ENCODE data around the gene SLC29A1. TPM values are rescaled to one million over a fixed set of nuclear protein-coding genes. Genes with fewer than 3 reads are reported as not detected.

The SLC29A1 gene
- total and polyA plus RNA-seq, 2 experiments from 2014 or later = 23.3 to 30.8 TPM

DNA sequence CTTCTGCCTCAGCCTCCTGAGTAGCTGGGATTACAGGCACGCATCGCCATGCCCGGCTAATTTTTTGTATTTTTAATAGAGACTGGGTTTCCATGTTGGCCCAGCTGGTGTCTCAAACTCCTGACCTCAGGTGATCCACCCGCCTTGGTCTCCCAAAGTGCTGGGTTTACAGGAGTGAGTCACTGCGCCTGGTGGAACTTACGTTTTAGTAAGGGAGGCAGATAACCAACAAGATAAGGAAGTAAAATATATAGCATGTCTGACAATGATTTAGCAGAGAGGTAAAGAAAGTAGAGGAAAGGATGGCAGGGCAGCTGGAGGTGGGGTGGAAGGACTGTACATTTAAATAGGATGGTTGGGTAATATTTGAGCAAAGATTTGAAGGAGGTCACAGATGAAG lies 19.4 kb upstream of the SLC29A1 start:
- Histone ChIP-seq H3K27ac (peak overlapping the region; percentile 68), H3K4me3 (no peak overlapping the region), H3K9me3 (ENCODE audit: low read depth) (no peaks in the 10 kb centered on the region), H3K4me1 (ENCODE audit: insufficient read depth) (peaks cover 27% of the 10 kb centered on the region), H3K79me2 (no peaks in the 10 kb centered on the region), H4K20me1 (ENCODE audit: insufficient read depth, poor library complexity, severe bottlenecking) (no peaks in the 10 kb centered on the region), H3K4me2 (peak overlapping the region; percentile 7), H3K27me3 (no peaks in the 10 kb centered on the region), H3K9me2 (replicated peaks; ENCODE audit: insufficient read depth) (no peaks in the 10 kb centered on the region), H2AFZ (no peak overlapping the region), H3K36me3 (replicated peaks; ENCODE audit: insufficient read depth, low read depth) (no peaks in the 10 kb centered on the region)
- no peak for DNase-seq (ENCODE audit: low spot score)
- 71% methylated on average over 6 of the region's 6 CpGs for WGBS (ENCODE audit: low lambda C conversion rate, missing lambda C conversion rate)
- TF ChIP-seq, protein P1, sequence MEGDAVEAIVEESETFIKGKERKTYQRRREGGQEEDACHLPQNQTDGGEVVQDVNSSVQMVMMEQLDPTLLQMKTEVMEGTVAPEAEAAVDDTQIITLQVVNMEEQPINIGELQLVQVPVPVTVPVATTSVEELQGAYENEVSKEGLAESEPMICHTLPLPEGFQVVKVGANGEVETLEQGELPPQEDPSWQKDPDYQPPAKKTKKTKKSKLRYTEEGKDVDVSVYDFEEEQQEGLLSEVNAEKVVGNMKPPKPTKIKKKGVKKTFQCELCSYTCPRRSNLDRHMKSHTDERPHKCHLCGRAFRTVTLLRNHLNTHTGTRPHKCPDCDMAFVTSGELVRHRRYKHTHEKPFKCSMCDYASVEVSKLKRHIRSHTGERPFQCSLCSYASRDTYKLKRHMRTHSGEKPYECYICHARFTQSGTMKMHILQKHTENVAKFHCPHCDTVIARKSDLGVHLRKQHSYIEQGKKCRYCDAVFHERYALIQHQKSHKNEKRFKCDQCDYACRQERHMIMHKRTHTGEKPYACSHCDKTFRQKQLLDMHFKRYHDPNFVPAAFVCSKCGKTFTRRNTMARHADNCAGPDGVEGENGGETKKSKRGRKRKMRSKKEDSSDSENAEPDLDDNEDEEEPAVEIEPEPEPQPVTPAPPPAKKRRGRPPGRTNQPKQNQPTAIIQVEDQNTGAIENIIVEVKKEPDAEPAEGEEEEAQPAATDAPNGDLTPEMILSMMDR (IDR thresholded peaks at IDR 0.05; ENCODE audit: poor library complexity) = no peak
- TF ChIP-seq EZH2phosphoT487 (IDR thresholded peaks at IDR 0.05; ENCODE audit: low read depth, severe bottlenecking, unreplicated experiment) (no peak), EZH2 (IDR thresholded peaks at IDR 0.05; ENCODE audit: borderline replicate concordance) (no peak)

DNA sequence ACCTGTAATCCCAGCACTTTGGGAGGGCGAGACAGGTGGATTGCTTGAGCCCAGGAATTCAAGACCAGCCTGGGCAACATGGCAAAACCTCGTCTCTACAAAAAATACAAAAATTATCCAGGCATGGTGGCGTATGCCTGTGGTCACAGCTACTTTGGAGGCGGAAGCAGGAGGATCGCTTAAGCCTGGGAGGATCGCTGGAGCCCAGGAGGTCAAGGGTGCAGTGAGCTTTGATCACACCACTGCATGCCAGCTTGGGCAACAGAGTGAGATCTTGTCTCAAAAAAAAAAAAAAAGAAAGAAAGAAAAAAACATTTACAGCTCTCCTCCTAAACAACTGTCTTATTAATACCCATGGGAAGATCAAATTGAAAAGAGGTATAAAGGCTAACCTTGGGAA lies 15.4 kb upstream of the SLC29A1 start:
- H3K9me3 ChIP-seq (ENCODE audit: low read depth) = no peaks in the 10 kb centered on the region
- no peak overlapping the region for H3K27ac ChIP-seq
- 93% methylated on average over 6 of the region's 6 CpGs for WGBS (ENCODE audit: low lambda C conversion rate, missing lambda C conversion rate)
- no peak for DNase-seq (ENCODE audit: low spot score)
- no peaks in the 10 kb centered on the region for H3K27me3 ChIP-seq
- no peak overlapping the region for H3K4me3 ChIP-seq
- H3K36me3 ChIP-seq (replicated peaks; ENCODE audit: insufficient read depth, low read depth) = no peaks in the 10 kb centered on the region
- no peaks in the 10 kb centered on the region for H4K20me1 ChIP-seq (ENCODE audit: insufficient read depth, poor library complexity, severe bottlenecking)
- no peaks in the 10 kb centered on the region for H3K9me2 ChIP-seq (replicated peaks; ENCODE audit: insufficient read depth)
- H3K79me2 ChIP-seq = no peaks in the 10 kb centered on the region
- TF ChIP-seq, protein P1 (IDR thresholded peaks at IDR 0.05; ENCODE audit: poor library complexity) = no peak
- TF ChIP-seq EZH2 (IDR thresholded peaks at IDR 0.05; ENCODE audit: borderline replicate concordance) (no peak), EZH2phosphoT487 (IDR thresholded peaks at IDR 0.05; ENCODE audit: low read depth, severe bottlenecking, unreplicated experiment) (no peak)
- H3K4me1 ChIP-seq (ENCODE audit: insufficient read depth) = peaks cover 9% of the 10 kb centered on the region
- no peak overlapping the region for H3K4me2 ChIP-seq
- no peak overlapping the region for H2AFZ ChIP-seq

DNA sequence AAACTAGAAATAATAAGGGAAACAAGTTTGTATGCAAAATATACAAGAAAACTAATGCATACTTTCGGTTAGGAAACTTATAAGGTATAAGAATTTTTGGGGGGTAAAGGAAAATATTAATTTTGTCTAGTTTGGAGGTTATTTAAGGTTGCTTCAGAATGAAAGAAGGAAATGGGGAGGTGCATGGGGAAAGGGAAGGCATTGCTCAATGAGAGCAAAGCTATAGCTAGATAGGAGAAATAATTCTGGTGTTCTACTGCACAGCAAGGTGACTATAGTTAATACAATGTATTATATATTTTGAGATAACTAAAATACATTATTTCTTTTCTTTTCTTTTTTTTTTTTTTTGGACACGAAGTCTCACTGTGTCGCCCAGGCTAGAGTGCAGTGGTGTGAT lies 12.1 kb upstream of the SLC29A1 start:
- Histone ChIP-seq H3K9me2 (replicated peaks; ENCODE audit: insufficient read depth) (no peaks in the 10 kb centered on the region), H2AFZ (no peak overlapping the region), H3K27me3 (no peaks in the 10 kb centered on the region), H3K79me2 (no peaks in the 10 kb centered on the region), H3K9me3 (ENCODE audit: low read depth) (no peaks in the 10 kb centered on the region), H3K4me2 (no peak overlapping the region), H3K4me3 (no peak overlapping the region), H4K20me1 (ENCODE audit: insufficient read depth, poor library complexity, severe bottlenecking) (no peaks in the 10 kb centered on the region), H3K27ac (no peak overlapping the region), H3K36me3 (replicated peaks; ENCODE audit: insufficient read depth, low read depth) (no peaks in the 10 kb centered on the region), H3K4me1 (ENCODE audit: insufficient read depth) (no peaks in the 10 kb centered on the region)
- 93% methylated on average over 3 of the region's 3 CpGs for WGBS (ENCODE audit: low lambda C conversion rate, missing lambda C conversion rate)
- no peak for DNase-seq (ENCODE audit: low spot score)
- TF ChIP-seq EZH2 (IDR thresholded peaks at IDR 0.05; ENCODE audit: borderline replicate concordance) = no peak
- TF ChIP-seq EZH2phosphoT487 (IDR thresholded peaks at IDR 0.05; ENCODE audit: low read depth, severe bottlenecking, unreplicated experiment) = no peak

DNA sequence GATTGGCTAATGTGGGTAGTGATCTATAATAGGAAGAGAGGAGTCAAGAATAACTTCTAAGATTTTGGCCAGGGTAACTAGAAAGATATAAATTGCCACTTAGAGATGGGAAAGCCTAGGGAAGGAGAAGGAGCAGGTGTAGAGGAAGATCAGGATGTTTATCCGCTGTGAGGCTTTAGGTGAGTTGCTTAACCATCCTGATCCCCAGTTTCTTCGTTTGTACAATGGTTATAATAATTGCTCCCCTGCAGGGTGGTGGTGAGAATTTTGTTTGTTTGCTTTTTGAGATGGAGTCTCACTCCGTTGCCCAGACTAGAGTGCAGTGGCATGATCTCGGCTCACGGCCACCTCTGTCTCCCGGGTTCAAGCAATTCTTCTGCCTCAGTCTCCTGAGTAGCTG lies 9.1 kb upstream of the SLC29A1 start:
- Histone ChIP-seq H3K36me3 (replicated peaks; ENCODE audit: insufficient read depth, low read depth) (no peaks in the 10 kb centered on the region), H3K4me2 (no peak overlapping the region), H3K27me3 (no peaks in the 10 kb centered on the region), H3K9me2 (replicated peaks; ENCODE audit: insufficient read depth) (no peaks in the 10 kb centered on the region), H2AFZ (no peak overlapping the region), H3K79me2 (no peaks in the 10 kb centered on the region), H3K4me1 (ENCODE audit: insufficient read depth) (peaks cover 19% of the 10 kb centered on the region), H3K27ac (no peak overlapping the region), H3K9me3 (ENCODE audit: low read depth) (no peaks in the 10 kb centered on the region), H3K4me3 (no peak overlapping the region), H4K20me1 (ENCODE audit: insufficient read depth, poor library complexity, severe bottlenecking) (no peaks in the 10 kb centered on the region)
- TF ChIP-seq, protein P1 (IDR thresholded peaks at IDR 0.05; ENCODE audit: poor library complexity) = no peak
- TF ChIP-seq EZH2 (IDR thresholded peaks at IDR 0.05; ENCODE audit: borderline replicate concordance) = no peak
- TF ChIP-seq EZH2phosphoT487 (IDR thresholded peaks at IDR 0.05; ENCODE audit: low read depth, severe bottlenecking, unreplicated experiment) = no peak
- WGBS (ENCODE audit: low lambda C conversion rate, missing lambda C conversion rate) = 93% methylated on average over 6 of the region's 6 CpGs
- no peak for DNase-seq (ENCODE audit: low spot score)
